HepG2 (cell line): Measurements from ENCODE around the gene SLC25A5. TPM values are rescaled to one million over a fixed set of nuclear protein-coding genes. Genes with fewer than 3 reads are reported as not detected.

Source experiments
- BCL6 ChIP-seq: IDR thresholded peaks from 2 replicates; pipeline ENCODE4 v1.6.1; 2016; ENCODE audit warnings: missing genetic modification reagents, missing compliant biosample characterization
- ELF4 ChIP-seq: sonication (generic); formaldehyde crosslinking; IDR thresholded peaks from 2 replicates; pipeline ENCODE4 v1.5.0; 2020; ENCODE audit warnings: missing genetic modification reagents, mild to moderate bottlenecking, moderate library complexity, borderline replicate concordance
- KDM4B ChIP-seq: sonication (generic); formaldehyde crosslinking; IDR thresholded peaks from 2 replicates; pipeline ENCODE4 v1.4.0; 2020; ENCODE audit warnings: missing genetic modification reagents
- SMC3 ChIP-seq: IDR thresholded peaks from 2 replicates; pipeline ENCODE4 v1.6.1; 2011; ENCODE audit warnings: low read length, improper control_type of control experiment
- ZNF564 ChIP-seq: sonication (generic); formaldehyde crosslinking; IDR thresholded peaks from 2 replicates; pipeline ENCODE4 v1.8.1; 2023; ENCODE audit warnings: mild to moderate bottlenecking, missing genetic modification reagents
- ZNF747 ChIP-seq: sonication (generic); formaldehyde crosslinking; IDR thresholded peaks from 2 replicates; pipeline ENCODE4 v1.8.1; 2023; ENCODE audit warnings: missing genetic modification reagents, mild to moderate bottlenecking, borderline replicate concordance
- ZNF780A ChIP-seq: sonication (generic); formaldehyde crosslinking; IDR thresholded peaks from 2 replicates; pipeline ENCODE4 v1.8.0; 2022; ENCODE audit warnings: mild to moderate bottlenecking, missing genetic modification reagents, moderate library complexity
- polyA plus RNA-seq, 8 experiments: library from polyadenylated mRNA; depleted of rRNA in 3 of 8; stranded (reverse) in 7 of 8; unstranded in 1 of 8; fragments of >200 nt; fragmentation: Illumina TruSeq in 4 of 8; extraction: Trizol in 4 of 8; gene quantifications; 2 replicates each; pipeline versions ENCODE4 v1.2.1 to v1.2.3, GENCODE V29; 2011 to 2016; ENCODE audit warnings: low read depth in 4 of 8, missing spikeins in 1 of 8, mixed read lengths in 1 of 8; ENCODE audit not compliant: insufficient read depth in 1 of 8
- total RNA-seq, 5 experiments: library from RNA; depleted of rRNA; stranded (reverse); fragments of >200 nt; fragmentation: Illumina TruSeq; extraction: Trizol; gene quantifications; 2 replicates each; pipeline ENCODE4 v1.2.3, GENCODE V29; 2016; ENCODE audit warnings: low read depth in 1 of 5
- TF ChIP-seq, protein P1 (sequence below): sonication (generic); formaldehyde crosslinking; IDR thresholded peaks from 2 replicates; pipeline ENCODE4 v1.4.0; 2020; ENCODE audit warnings: missing genetic modification reagents
- TF ChIP-seq, protein P2 (sequence below): sonication (generic); formaldehyde crosslinking; IDR thresholded peaks from 2 replicates; pipeline ENCODE4 v1.4.0; 2020; ENCODE audit warnings: missing genetic modification reagents, borderline replicate concordance
- TF ChIP-seq, protein P3 (sequence below), 2 experiments: fragments of 450-650 bp in 1 of 2; sonication (generic) in 1 of 2; formaldehyde crosslinking in 1 of 2; IDR thresholded peaks; 2 replicates each; pipeline versions ENCODE4 v1.6.1 to v1.8.0; 2016 to 2022; ENCODE audit warnings: antibody characterized with exemption in 1 of 2, mild to moderate bottlenecking in 1 of 2, missing genetic modification reagents in 1 of 2
- TF ChIP-seq, protein P4 (sequence below), 2 experiments: sonication (generic) in 1 of 2; formaldehyde crosslinking in 1 of 2; IDR thresholded peaks; 2 replicates each; pipeline versions ENCODE4 v1.4.0 to v1.6.1; 2018 to 2020; ENCODE audit warnings: missing genetic modification reagents in 2 of 2, borderline replicate concordance in 1 of 2, low read depth in 1 of 2, mild to moderate bottlenecking in 1 of 2, missing biosample characterization in 1 of 2

The SLC25A5 gene
- total and polyA plus RNA-seq, 2 of the 13 experiments (the other 11 are each of a cell fraction or from before 2014, with no cell fraction given) = 300 to 402 TPM

DNA sequence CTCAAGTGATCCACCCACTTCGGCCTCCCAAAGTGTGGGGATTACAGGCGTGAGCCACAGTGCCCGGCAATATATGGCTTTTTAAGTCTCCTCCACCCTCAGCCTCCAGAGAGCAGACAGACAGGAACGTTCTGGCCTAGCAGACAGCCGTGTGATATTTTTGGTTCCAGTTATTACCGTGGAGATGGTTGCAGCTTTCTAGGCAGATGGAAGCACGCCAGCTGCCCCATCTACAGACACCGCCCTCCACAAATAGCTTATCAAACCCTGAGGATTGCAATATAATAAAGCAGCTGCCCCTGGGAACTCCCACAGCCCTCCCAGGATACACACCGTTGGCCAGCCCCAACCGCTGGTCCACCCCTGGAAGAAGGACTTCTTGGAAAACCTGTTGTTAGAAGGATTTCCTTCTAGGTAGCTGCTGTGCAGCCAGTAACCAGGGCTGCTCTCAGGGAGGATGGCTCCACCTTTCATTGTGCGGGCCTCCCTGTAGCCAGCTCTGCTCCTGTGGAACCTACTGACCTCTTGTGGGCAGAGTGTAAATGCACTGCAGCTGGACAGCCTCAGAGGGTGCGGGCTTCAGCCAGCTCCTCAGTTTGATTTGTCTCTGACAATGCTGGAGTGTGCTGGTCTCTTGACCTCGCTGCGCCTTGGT is 44.0 kb downstream of the SLC25A5 start (continued):
- TF ChIP-seq, protein P1, sequence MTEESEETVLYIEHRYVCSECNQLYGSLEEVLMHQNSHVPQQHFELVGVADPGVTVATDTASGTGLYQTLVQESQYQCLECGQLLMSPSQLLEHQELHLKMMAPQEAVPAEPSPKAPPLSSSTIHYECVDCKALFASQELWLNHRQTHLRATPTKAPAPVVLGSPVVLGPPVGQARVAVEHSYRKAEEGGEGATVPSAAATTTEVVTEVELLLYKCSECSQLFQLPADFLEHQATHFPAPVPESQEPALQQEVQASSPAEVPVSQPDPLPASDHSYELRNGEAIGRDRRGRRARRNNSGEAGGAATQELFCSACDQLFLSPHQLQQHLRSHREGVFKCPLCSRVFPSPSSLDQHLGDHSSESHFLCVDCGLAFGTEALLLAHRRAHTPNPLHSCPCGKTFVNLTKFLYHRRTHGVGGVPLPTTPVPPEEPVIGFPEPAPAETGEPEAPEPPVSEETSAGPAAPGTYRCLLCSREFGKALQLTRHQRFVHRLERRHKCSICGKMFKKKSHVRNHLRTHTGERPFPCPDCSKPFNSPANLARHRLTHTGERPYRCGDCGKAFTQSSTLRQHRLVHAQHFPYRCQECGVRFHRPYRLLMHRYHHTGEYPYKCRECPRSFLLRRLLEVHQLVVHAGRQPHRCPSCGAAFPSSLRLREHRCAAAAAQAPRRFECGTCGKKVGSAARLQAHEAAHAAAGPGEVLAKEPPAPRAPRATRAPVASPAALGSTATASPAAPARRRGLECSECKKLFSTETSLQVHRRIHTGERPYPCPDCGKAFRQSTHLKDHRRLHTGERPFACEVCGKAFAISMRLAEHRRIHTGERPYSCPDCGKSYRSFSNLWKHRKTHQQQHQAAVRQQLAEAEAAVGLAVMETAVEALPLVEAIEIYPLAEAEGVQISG (CRISPR knock-in tag) = 0 out of 2 replicates have a peak, but pooled peaks have one; percentile 30
- 0 out of 2 replicates have a peak, but pooled peaks have one; percentile 27 for TF ChIP-seq KDM4B
- peak; percentile 68 for TF ChIP-seq BCL6 (CRISPR knock-in tag)
- TF ChIP-seq ZNF747 (CRISPR knock-in tag) = no peak
- no peak for TF ChIP-seq ZNF564 (CRISPR knock-in tag)
- TF ChIP-seq ZNF780A (CRISPR knock-in tag) = no peak
- TF ChIP-seq, protein P2, sequence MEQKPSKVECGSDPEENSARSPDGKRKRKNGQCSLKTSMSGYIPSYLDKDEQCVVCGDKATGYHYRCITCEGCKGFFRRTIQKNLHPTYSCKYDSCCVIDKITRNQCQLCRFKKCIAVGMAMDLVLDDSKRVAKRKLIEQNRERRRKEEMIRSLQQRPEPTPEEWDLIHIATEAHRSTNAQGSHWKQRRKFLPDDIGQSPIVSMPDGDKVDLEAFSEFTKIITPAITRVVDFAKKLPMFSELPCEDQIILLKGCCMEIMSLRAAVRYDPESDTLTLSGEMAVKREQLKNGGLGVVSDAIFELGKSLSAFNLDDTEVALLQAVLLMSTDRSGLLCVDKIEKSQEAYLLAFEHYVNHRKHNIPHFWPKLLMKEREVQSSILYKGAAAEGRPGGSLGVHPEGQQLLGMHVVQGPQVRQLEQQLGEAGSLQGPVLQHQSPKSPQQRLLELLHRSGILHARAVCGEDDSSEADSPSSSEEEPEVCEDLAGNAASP (CRISPR knock-in tag) = 0 out of 2 replicates have a peak, but pooled peaks have one; percentile 24
- TF ChIP-seq, protein P3, sequence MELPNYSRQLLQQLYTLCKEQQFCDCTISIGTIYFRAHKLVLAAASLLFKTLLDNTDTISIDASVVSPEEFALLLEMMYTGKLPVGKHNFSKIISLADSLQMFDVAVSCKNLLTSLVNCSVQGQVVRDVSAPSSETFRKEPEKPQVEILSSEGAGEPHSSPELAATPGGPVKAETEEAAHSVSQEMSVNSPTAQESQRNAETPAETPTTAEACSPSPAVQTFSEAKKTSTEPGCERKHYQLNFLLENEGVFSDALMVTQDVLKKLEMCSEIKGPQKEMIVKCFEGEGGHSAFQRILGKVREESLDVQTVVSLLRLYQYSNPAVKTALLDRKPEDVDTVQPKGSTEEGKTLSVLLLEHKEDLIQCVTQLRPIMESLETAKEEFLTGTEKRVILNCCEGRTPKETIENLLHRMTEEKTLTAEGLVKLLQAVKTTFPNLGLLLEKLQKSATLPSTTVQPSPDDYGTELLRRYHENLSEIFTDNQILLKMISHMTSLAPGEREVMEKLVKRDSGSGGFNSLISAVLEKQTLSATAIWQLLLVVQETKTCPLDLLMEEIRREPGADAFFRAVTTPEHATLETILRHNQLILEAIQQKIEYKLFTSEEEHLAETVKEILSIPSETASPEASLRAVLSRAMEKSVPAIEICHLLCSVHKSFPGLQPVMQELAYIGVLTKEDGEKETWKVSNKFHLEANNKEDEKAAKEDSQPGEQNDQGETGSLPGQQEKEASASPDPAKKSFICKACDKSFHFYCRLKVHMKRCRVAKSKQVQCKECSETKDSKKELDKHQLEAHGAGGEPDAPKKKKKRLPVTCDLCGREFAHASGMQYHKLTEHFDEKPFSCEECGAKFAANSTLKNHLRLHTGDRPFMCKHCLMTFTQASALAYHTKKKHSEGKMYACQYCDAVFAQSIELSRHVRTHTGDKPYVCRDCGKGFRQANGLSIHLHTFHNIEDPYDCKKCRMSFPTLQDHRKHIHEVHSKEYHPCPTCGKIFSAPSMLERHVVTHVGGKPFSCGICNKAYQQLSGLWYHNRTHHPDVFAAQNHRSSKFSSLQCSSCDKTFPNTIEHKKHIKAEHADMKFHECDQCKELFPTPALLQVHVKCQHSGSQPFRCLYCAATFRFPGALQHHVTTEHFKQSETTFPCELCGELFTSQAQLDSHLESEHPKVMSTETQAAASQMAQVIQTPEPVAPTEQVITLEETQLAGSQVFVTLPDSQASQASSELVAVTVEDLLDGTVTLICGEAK (IDR thresholded peaks at IDR 0.05) = no peak
- TF ChIP-seq, protein P3 (CRISPR knock-in tag; IDR thresholded peaks at IDR 0.05) = no peak
- peak; percentile 94 for TF ChIP-seq SMC3
- TF ChIP-seq, protein P4, sequence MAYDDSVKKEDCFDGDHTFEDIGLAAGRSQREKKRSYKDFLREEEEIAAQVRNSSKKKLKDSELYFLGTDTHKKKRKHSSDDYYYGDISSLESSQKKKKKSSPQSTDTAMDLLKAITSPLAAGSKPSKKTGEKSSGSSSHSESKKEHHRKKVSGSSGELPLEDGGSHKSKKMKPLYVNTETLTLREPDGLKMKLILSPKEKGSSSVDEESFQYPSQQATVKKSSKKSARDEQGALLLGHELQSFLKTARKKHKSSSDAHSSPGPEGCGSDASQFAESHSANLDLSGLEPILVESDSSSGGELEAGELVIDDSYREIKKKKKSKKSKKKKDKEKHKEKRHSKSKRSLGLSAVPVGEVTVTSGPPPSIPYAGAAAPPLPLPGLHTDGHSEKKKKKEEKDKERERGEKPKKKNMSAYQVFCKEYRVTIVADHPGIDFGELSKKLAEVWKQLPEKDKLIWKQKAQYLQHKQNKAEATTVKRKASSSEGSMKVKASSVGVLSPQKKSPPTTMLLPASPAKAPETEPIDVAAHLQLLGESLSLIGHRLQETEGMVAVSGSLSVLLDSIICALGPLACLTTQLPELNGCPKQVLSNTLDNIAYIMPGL (CRISPR knock-in tag; IDR thresholded peaks at IDR 0.05; ENCODE audit: borderline replicate concordance in 1 of 2, low read depth in 1 of 2) = 0 out of 4 replicates have a peak, but pooled peaks have one; percentile 24 to 30
- no peak for TF ChIP-seq ELF4
